Kidney (tissue), 14 donors: ENCODE results near the gene CTNNA2. TPM values are rescaled to one million over a fixed set of nuclear protein-coding genes. Genes with fewer than 3 reads are reported as not detected.

Experiments used
- DNase-seq, 5 donors: peaks; one replicate each; pipeline ENCODE4 v3.0.0-alpha.2; 2013 to 2020
- FAIRE-seq: peaks from 2 replicates; lab custom pipeline; 2012; peaks lifted over from hg19 to GRCh38; lab: Jason Lieb, UNC
- H3K27ac ChIP-seq, 2 donors: one replicate each; pipeline ENCODE4 v1.7.0; 2013; ENCODE audit warnings: low read depth in 2 of 2, low read length in 2 of 2, inconsistent platforms in 1 of 2
- H3K27me3 ChIP-seq: one replicate; pipeline ENCODE4 v1.7.1; 2013; ENCODE audit warnings: low read length, inconsistent platforms; ENCODE audit not compliant: control insufficient read depth, insufficient read depth
- H3K36me3 ChIP-seq, 3 donors: one replicate each; pipeline versions ENCODE4 v1.7.0 to v1.7.1; 2013; ENCODE audit warnings: low read length in 3 of 3, control low read depth in 1 of 3, inconsistent platforms in 1 of 3; ENCODE audit not compliant: insufficient read depth in 3 of 3, control insufficient read depth in 2 of 3
- H3K4me1 ChIP-seq, 3 donors: one replicate each; pipeline versions ENCODE4 v1.7.0 to v1.7.1; 2013; ENCODE audit warnings: low read length in 3 of 3, inconsistent platforms in 1 of 3, low read depth in 1 of 3; ENCODE audit not compliant: control insufficient read depth in 2 of 3, insufficient read depth in 2 of 3
- H3K4me3 ChIP-seq, 3 donors: one replicate each; pipeline versions ENCODE4 v1.7.0 to v1.8.1; 2013; ENCODE audit warnings: low read length in 3 of 3, control low read depth in 1 of 3, inconsistent platforms in 1 of 3
- H3K9ac ChIP-seq, 3 donors: one replicate each; pipeline versions ENCODE4 v1.7.0 to v1.7.1; 2013; ENCODE audit warnings: low read length in 3 of 3, control low read depth in 1 of 3, inconsistent platforms in 1 of 3
- H3K9me3 ChIP-seq, 3 donors: one replicate each; pipeline versions ENCODE4 v1.7.0 to v1.7.1; 2013; ENCODE audit warnings: low read length in 3 of 3, control low read depth in 1 of 3, inconsistent platforms in 1 of 3; ENCODE audit not compliant: control insufficient read depth in 2 of 3, insufficient read depth in 1 of 3
- CTCF ChIP-seq: IDR thresholded peaks from 3 replicates; pipeline ENCODE4 v1.5.1; 2012; ENCODE audit warnings: mild to moderate bottlenecking, moderate library complexity, borderline replicate concordance; ENCODE audit not compliant: insufficient read depth; ENCODE audit errors: extremely low read depth
- intact Hi-C: fragments of 100-400 bp; cut with DNase I; formaldehyde crosslinking; loops from one replicate; pipeline ENCODE4 v1.11.1; 2022
- polyA plus RNA-seq: library from polyadenylated mRNA; stranded (reverse); fragments of 350-450 nt; fragmentation: Illumina TruSeq; extraction: RNeasy Lipid Tissue Mini Kit (QIAGEN cat#74804); gene quantifications from one replicate; pipeline ENCODE4 v1.2.3, GENCODE V29; 2014; ENCODE audit warnings: low read depth, low replicate concordance; ENCODE audit not compliant: insufficient read depth
- total RNA-seq: library from RNA; stranded (reverse); fragmentation: NEBNext Ultra II Directional; extraction: Animal tissue kit (Norgen Biotek cat#: 25700); gene quantifications from one replicate; pipeline ENCODE4 v1.2.1, GENCODE V29; 2021
- donor health status: control.
- donor health status: control.
- donor health status: control.
- donor health status: control.
- donor health status: control.
- donor health status: DM: yes; HTN: yes; CAD: no.
- donor health status: Normal renal cell carcinoma (clear cell type).

Gene CTNNA2
- total and polyA plus RNA-seq, 2 donors from 2014 or later = 0.47 TPM; not detected in 1

- DNase-seq (no peak), FAIRE-seq (no peak)
- TF ChIP-seq CTCF = no peak
- Histone ChIP-seq H3K9ac (no peak overlapping the region), H3K27me3 (no peaks in the 10 kb centered on the region), H3K27ac (no peak overlapping the region), H3K9me3 (no peaks in the 10 kb centered on the region), H3K4me3 (no peak overlapping the region), H3K4me1 (no peaks in the 10 kb centered on the region), H3K36me3 (no peaks in the 10 kb centered on the region)
- intact Hi-C loops = no loop called here
Observed at GRCh38 chr2:80186262-80186661, 673.4 kb downstream of the CTNNA2 start.

DNA sequence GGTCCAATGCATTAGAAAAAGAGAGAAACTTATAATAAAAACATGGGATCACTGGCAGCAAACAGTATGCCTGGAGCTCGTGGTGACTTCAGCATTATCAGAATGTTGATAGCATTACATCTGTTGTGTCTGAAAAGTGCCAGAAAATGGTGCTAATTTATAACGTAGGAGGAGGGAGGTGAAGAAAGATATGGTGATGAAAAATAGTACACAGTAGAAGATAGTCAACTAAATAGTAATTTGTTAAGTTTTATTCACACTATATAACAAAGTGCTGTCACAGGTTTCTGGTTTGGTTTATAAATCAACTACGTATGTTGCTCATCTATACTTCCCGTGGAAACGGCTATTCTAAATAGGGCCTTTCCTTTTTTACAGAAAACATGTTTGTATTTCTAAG, 674.3 kb downstream of the CTNNA2 start:
- Histone ChIP-seq H3K9ac (no peak overlapping the region), H3K27ac (no peak overlapping the region), H3K9me3 (no peaks in the 10 kb centered on the region), H3K27me3 (no peaks in the 10 kb centered on the region), H3K4me3 (no peak overlapping the region), H3K36me3 (no peaks in the 10 kb centered on the region), H3K4me1 (no peaks in the 10 kb centered on the region)
- no peak for FAIRE-seq
- no peak for DNase-seq
- no peak for TF ChIP-seq CTCF
- intact Hi-C loops = no loop called here

- Histone ChIP-seq H3K27me3 (no peaks in the 10 kb centered on the region), H3K4me3 (no peak overlapping the region), H3K4me1 (no peaks in the 10 kb centered on the region), H3K27ac (no peak overlapping the region), H3K9ac (no peak overlapping the region), H3K9me3 (no peaks in the 10 kb centered on the region), H3K36me3 (no peaks in the 10 kb centered on the region)
- intact Hi-C loops = no loop called here
- FAIRE-seq (no peak), DNase-seq (no peak)
- TF ChIP-seq CTCF = no peak
Observed at GRCh38 chr2:80190166-80190565, 677.3 kb downstream of the CTNNA2 start.

DNA sequence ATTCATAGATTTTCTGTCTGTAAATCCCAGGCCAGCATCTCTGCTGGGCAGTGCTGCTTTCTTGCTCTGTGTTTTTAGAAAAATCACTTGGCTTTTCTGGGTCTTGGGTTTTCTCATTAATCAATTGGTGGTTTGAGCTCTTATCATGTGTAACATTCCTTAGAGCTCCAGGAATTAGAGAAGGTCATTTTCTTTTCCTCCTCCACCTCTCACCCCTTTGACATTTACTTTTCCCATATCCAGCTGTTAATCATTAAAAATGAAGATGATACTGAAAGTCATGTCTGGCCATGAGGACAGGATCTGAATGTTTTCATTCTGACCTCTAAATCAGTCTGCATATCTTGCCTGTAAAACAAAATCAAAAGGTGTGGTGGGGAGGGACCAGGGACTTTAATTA, 680.7 kb downstream of the CTNNA2 start:
- Histone ChIP-seq H3K4me3 (no peak overlapping the region), H3K9me3 (no peaks in the 10 kb centered on the region), H3K36me3 (no peaks in the 10 kb centered on the region), H3K9ac (no peak overlapping the region), H3K27ac (no peak overlapping the region), H3K4me1 (no peaks in the 10 kb centered on the region), H3K27me3 (no peaks in the 10 kb centered on the region)
- FAIRE-seq (no peak), DNase-seq (peak in 1 of 5 donors; percentile 24)
- TF ChIP-seq CTCF = no peak
- intact Hi-C loops = no loop called here
